ENCODE measurements around the gene AQP10. TPM values are rescaled to one million over a fixed set of nuclear protein-coding genes. Genes with fewer than 3 reads are reported as not detected.
"Not testable (repeated sequence)": the region's sequence is repeated elsewhere in the genome, so short reads cannot be mapped to it uniquely, and the experiment has no call there.

Gene AQP10
- total RNA-seq, 1 donor: not detected

GRCh38 chr1:154276797-154277196, 44.1 kb upstream of the AQP10 start:
- TF ChIP-seq CTCF (IDR thresholded peaks at IDR 0.05; ENCODE audit: extremely low read depth, low read depth, low read length): no peak
- H3K4me3 ChIP-seq (ENCODE audit: insufficient read depth, low read length): no peak overlapping the region

DNA sequence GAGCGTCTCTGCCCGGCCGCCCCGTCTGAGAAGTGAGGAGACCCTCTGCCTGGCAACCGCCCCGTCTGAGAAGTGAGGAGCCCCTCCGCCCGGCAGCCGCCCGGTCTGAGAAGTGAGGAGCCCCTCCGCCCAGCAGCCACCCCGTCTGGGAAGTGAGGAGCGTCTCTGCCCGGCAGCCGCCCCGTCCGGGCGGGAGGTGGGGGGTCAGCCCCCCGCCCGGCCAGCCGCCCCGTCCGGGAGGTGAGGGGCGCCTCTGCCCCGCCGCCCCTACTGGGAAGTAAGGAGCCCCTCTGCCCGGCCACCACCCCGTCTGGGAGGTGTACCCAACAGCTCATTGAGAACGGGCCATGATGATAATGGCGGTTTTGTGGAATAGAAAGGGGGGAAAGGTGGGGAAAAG, 33.3 kb upstream of the AQP10 start:
- H3K79me2 ChIP-seq (ENCODE audit: insufficient read depth, low read length); H3K4me3 ChIP-seq (ENCODE audit: insufficient read depth, low read length); H3K27me3 ChIP-seq (ENCODE audit: insufficient read depth, low read length); DNase-seq (ENCODE audit: insufficient read length, low spot score, missing footprints); H3K9me3 ChIP-seq (ENCODE audit: low read depth, low read length); H3K36me3 ChIP-seq (ENCODE audit: insufficient read depth, low read length); H3K4me2 ChIP-seq (ENCODE audit: insufficient read depth, low read length); H4K20me1 ChIP-seq (ENCODE audit: insufficient read depth, low read length); H3K27ac ChIP-seq (ENCODE audit: low read depth, low read length); H2AFZ ChIP-seq (ENCODE audit: low read length); H3K4me1 ChIP-seq (ENCODE audit: insufficient read depth, low read length): not testable (repeated sequence)

More at GRCh38 chr1:154276797-154277196, 44.1 kb upstream of the AQP10 start:
- DNase-seq (ENCODE audit: insufficient read length, low spot score, missing footprints): no peak
- Histone ChIP-seq H3K79me2 (ENCODE audit: insufficient read depth, low read length) (peaks cover 14% of the 10 kb centered on the region), H3K36me3 (ENCODE audit: insufficient read depth, low read length) (peaks cover 15% of the 10 kb centered on the region), H3K9me3 (ENCODE audit: low read depth, low read length) (no peaks in the 10 kb centered on the region), H4K20me1 (ENCODE audit: insufficient read depth, low read length) (no peaks in the 10 kb centered on the region), H2AFZ (ENCODE audit: low read length) (no peak overlapping the region), H3K4me1 (ENCODE audit: insufficient read depth, low read length) (peaks cover 10% of the 10 kb centered on the region), H3K4me2 (ENCODE audit: insufficient read depth, low read length) (no peak overlapping the region), H3K27me3 (ENCODE audit: insufficient read depth, low read length) (no peaks in the 10 kb centered on the region), H3K27ac (ENCODE audit: low read depth, low read length) (no peak overlapping the region)

DNA sequence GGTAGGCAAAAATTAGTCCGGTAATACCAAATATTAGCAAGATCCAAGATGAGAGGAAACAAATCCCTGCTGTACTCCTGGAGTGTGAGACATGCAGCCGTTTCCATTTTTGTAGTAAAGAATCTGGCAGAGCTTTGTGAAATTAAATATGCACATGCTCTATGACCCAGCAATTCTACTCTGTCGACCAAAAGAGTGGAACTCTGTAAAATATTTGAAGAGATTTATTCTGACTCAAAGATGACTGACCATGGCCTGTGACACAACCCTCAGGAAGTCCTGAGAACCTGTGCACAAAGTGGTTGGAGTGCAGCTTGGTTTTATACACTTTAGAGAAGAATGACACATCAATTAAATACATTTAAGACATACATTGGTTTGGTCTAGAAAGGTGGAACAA, 32.2 kb upstream of the AQP10 start:
- H3K79me2 ChIP-seq (ENCODE audit: insufficient read depth, low read length): no peaks in the 10 kb centered on the region
- H3K9me3 ChIP-seq (ENCODE audit: low read depth, low read length): no peaks in the 10 kb centered on the region
- H2AFZ ChIP-seq (ENCODE audit: low read length): no peak overlapping the region
- peaks cover 4% of the 10 kb centered on the region for H3K27me3 ChIP-seq (ENCODE audit: insufficient read depth, low read length)
- DNase-seq (ENCODE audit: insufficient read length, low spot score, missing footprints): no peak
- TF ChIP-seq CTCF (IDR thresholded peaks at IDR 0.05; ENCODE audit: extremely low read depth, low read depth, low read length): no peak
- no peak overlapping the region for H3K4me3 ChIP-seq (ENCODE audit: insufficient read depth, low read length)
- H3K4me2 ChIP-seq (ENCODE audit: insufficient read depth, low read length): no peak overlapping the region
- H3K4me1 ChIP-seq (ENCODE audit: insufficient read depth, low read length): no peaks in the 10 kb centered on the region
- H3K27ac ChIP-seq (ENCODE audit: low read depth, low read length): no peak overlapping the region
- H4K20me1 ChIP-seq (ENCODE audit: insufficient read depth, low read length): no peaks in the 10 kb centered on the region
- H3K36me3 ChIP-seq (ENCODE audit: insufficient read depth, low read length): no peaks in the 10 kb centered on the region

DNA sequence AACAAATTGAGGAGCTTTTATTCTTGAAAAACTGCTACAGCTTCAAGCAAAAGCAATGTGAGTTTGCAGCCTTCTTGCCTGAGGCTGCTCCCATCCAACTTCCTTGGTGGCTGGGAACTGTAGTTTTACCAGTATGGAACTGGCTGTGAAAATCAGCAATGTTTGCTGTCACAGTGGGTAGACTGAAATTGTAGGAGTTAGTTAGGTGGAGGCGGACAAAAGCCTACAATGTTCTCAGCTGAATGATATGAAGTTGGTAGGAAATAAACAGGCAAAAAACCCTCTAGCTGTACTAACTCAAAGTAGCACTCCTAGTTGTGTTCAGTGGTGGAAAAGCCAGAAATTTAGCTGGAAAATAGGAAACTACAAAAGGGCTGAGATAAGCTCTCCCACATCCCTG, 30.0 kb upstream of the AQP10 start:
- Histone ChIP-seq H3K27me3 (ENCODE audit: insufficient read depth, low read length) (peaks cover 4% of the 10 kb centered on the region), H3K4me1 (ENCODE audit: insufficient read depth, low read length) (no peaks in the 10 kb centered on the region), H3K79me2 (ENCODE audit: insufficient read depth, low read length) (no peaks in the 10 kb centered on the region), H3K27ac (ENCODE audit: low read depth, low read length) (no peak overlapping the region), H3K4me2 (ENCODE audit: insufficient read depth, low read length) (no peak overlapping the region), H4K20me1 (ENCODE audit: insufficient read depth, low read length) (no peaks in the 10 kb centered on the region), H3K4me3 (ENCODE audit: insufficient read depth, low read length) (no peak overlapping the region), H2AFZ (ENCODE audit: low read length) (no peak overlapping the region), H3K9me3 (ENCODE audit: low read depth, low read length) (peaks cover 3% of the 10 kb centered on the region), H3K36me3 (ENCODE audit: insufficient read depth, low read length) (no peaks in the 10 kb centered on the region)
- TF ChIP-seq CTCF (IDR thresholded peaks at IDR 0.05; ENCODE audit: extremely low read depth, low read depth, low read length): no peak
- DNase-seq (ENCODE audit: insufficient read length, low spot score, missing footprints): no peak

All from osteoblast (primary cell).